Stomach (tissue), 19 donors: ENCODE measurements around the gene SLBP. TPM values are rescaled to one million over a fixed set of nuclear protein-coding genes. Genes with fewer than 3 reads are reported as not detected.

Source experiments
- DNase-seq, 2 donors: peaks; one replicate each; pipeline versions ENCODE4 v3.0.0 to v3.0.0-alpha.2; 2013 to 2019
- H3K27ac ChIP-seq, 5 donors: fragments of 200-600 bp in 4 of 5; sonication (generic) in 4 of 5; one replicate each; pipeline ENCODE4 v1.5.1; 2013 to 2019; ENCODE audit warnings: mild to moderate bottlenecking in 1 of 5, moderate library complexity in 1 of 5
- H3K27me3 ChIP-seq, 3 donors: fragments of 200-600 bp; sonication (generic); one replicate each; pipeline ENCODE4 v1.5.1; 2017 to 2019; ENCODE audit warnings: mixed run types in 1 of 3
- H3K36me3 ChIP-seq, 4 donors: fragments of 200-600 bp; sonication (generic); 1 replicate in 3 of 4; 2 replicates in 1 of 4; pipeline ENCODE4 v1.5.1; 2016 to 2019
- H3K4me1 ChIP-seq, 4 donors: fragments of 200-600 bp; sonication (generic); one replicate each; pipeline ENCODE4 v1.5.1; 2016 to 2019
- H3K4me3 ChIP-seq, 4 donors: fragments of 200-600 bp; sonication (generic) in 3 of 4; one replicate each; pipeline ENCODE4 v1.5.1; 2016 to 2019; ENCODE audit warnings: mild to moderate bottlenecking in 1 of 4
- H3K9me3 ChIP-seq, 4 donors: fragments of 200-600 bp; sonication (generic); one replicate each; pipeline ENCODE4 v1.5.1; 2016 to 2019
- CTCF ChIP-seq, 7 experiments: fragments of 450-650 bp in 4 of 7; fragments of 200-600 bp in 3 of 7; sonication (generic) in 3 of 7; IDR thresholded peaks; one replicate each; pipeline ENCODE4 v1.5.1; 2016 to 2019; ENCODE audit warnings: antibody characterized with exemption in 7 of 7, control low read depth in 2 of 7, mild to moderate bottlenecking in 1 of 7
- EP300 ChIP-seq: sonication (generic); formaldehyde crosslinking; IDR thresholded peaks from one replicate; pipeline ENCODE4 v1.6.1; 2017; ENCODE audit warnings: antibody characterized with exemption
- POLR2A ChIP-seq, 4 donors: fragments of 450-650 bp; IDR thresholded peaks; one replicate each; pipeline ENCODE4 v1.6.1; 2016; ENCODE audit warnings: antibody characterized with exemption in 4 of 4, control low read depth in 2 of 4, mild to moderate bottlenecking in 1 of 4, moderate library complexity in 1 of 4
- POLR2AphosphoS5 ChIP-seq, 3 donors: sonication (generic); formaldehyde crosslinking; IDR thresholded peaks; one replicate each; pipeline ENCODE4 v1.6.1; 2016; ENCODE audit warnings: antibody characterized with exemption in 3 of 3
- WGBS, 5 donors: extraction: QIAGEN DNeasy Blood & Tissue Kit in 3 of 5; methylation state at CpG; one replicate each; pipeline versions ENCODE4 v1.1.5 to v1.1.7; 2013 to 2018; 5-methylcytosine and 5-hydroxymethylcytosine counted together
- intact Hi-C: fragments of 100-400 bp; cut with DNase I; formaldehyde crosslinking; loops from one replicate; pipeline ENCODE4 v1.15.1; 2023; ENCODE audit warnings: low total_unique reads
- long read RNA-seq, 10 donors: transcript quantifications; one replicate each; lab custom pipeline, GENCODE V29; 2026
- polyA plus RNA-seq, 3 donors: library from polyadenylated mRNA; stranded (reverse); fragments of 200-250 nt; gene quantifications; one replicate each; pipeline ENCODE4 v1.2.3, GENCODE V29; 2013
- total RNA-seq, 5 donors: library from RNA; depleted of rRNA; stranded (reverse); fragments of >200 nt; gene quantifications; one replicate each; pipeline versions ENCODE4 v1.1.0 to v1.2.3, GENCODE V29; 2014 to 2016
- donor health status: healthy with polysubstance abuse.
- donor health status: Bipolar disorder and iron deficiency.
- donor health status: healthy.

The SLBP gene
- total RNA-seq: 100 to 1,000 TPM in 3 of 5 donors, 10 to 100 TPM in 2; 28.3 to 163 (median 100) TPM
- polyA plus RNA-seq: 10 to 100 TPM; 30.9 to 35.6 (median 32.5) TPM
- long read RNA-seq, donor 1, partial matches to known transcripts: 0 of 3 reads
- long read RNA-seq, donor 1, other reads (novel, unspliced or antisense): 0 of 3 reads
- long read RNA-seq, donor 2, transcript SLBP-206 (8 exons, 1,977 nt): major isoform, 9 of 10 reads
- long read RNA-seq, donor 2, partial matches to known transcripts: 0 of 10 reads
- long read RNA-seq, donor 2, other reads (novel, unspliced or antisense): 0 of 10 reads
- long read RNA-seq, donor 3, transcript SLBP-206 (8 exons, 1,977 nt): major isoform, 10 of 11 reads
- long read RNA-seq, donor 3, partial matches to known transcripts: 0 of 11 reads
- long read RNA-seq, donor 3, other reads (novel, unspliced or antisense): 0 of 11 reads
- long read RNA-seq, donor 4, partial matches to known transcripts: 0 of 1 reads
- long read RNA-seq, donor 4, other reads (novel, unspliced or antisense): 0 of 1 reads
- long read RNA-seq, donor 5, transcript SLBP-206 (8 exons, 1,977 nt): major isoform, 11 of 11 reads
- long read RNA-seq, donor 5, partial matches to known transcripts: 0 of 11 reads
- long read RNA-seq, donor 5, other reads (novel, unspliced or antisense): 0 of 11 reads
- long read RNA-seq, donor 6: 0 reads
- long read RNA-seq, donor 7, transcript SLBP-206 (8 exons, 1,977 nt): major isoform, 17 of 17 reads
- long read RNA-seq, donor 7, partial matches to known transcripts: 0 of 17 reads
- long read RNA-seq, donor 7, other reads (novel, unspliced or antisense): 0 of 17 reads
- long read RNA-seq, donor 8, transcript SLBP-206 (8 exons, 1,977 nt): major isoform, 18 of 19 reads
- long read RNA-seq, donor 8, partial matches to known transcripts: 0 of 19 reads
- long read RNA-seq, donor 8, other reads (novel, unspliced or antisense): 0 of 19 reads
- long read RNA-seq, donor 9, transcript SLBP-206 (8 exons, 1,977 nt): major isoform, 5 of 6 reads
- long read RNA-seq, donor 9, partial matches to known transcripts: 0 of 6 reads
- long read RNA-seq, donor 9, other reads (novel, unspliced or antisense): 0 of 6 reads
- long read RNA-seq, donor 10, transcript SLBP-206 (8 exons, 1,977 nt): major isoform, 5 of 5 reads
- long read RNA-seq, donor 10, partial matches to known transcripts: 0 of 5 reads
- long read RNA-seq, donor 10, other reads (novel, unspliced or antisense): 0 of 5 reads

GRCh38 chr4:1712216-1713002, at the start of gene SLBP:
TSS of gene SLBP (minus strand) at chr4:1712319. CDS start at chr4:1712188, 131 bp downstream.
- H3K36me3 ChIP-seq: peaks cover 0 to 21% (median 17%) of the 10 kb centered on the region in 4 donors
- peak; percentile 98 to 99 for DNase-seq
- no peaks in the 10 kb centered on the region for H3K27me3 ChIP-seq
- TF ChIP-seq CTCF (IDR thresholded peaks at IDR 0.05) (no peak), POLR2A (IDR thresholded peaks at IDR 0.05) (no peak), EP300 (no peak), POLR2AphosphoS5 (IDR thresholded peaks at IDR 0.05) (peak; percentile 59 to 92 (median 80))
- peaks cover 64 to 81% (median 73%) of the 10 kb centered on the region in 4 donors for H3K4me1 ChIP-seq
- peak within 1 kb of the TSS; percentile 96 to 100 (median 98) for H3K27ac ChIP-seq
- intact Hi-C loops: no loop called here
- H3K9me3 ChIP-seq: no peaks in the 10 kb centered on the region
- 0% methylated on average over 9 to 95 of the region's 98 CpGs for WGBS, 5 donors
- H3K4me3 ChIP-seq: peak within 1 kb of the TSS; percentile 78 to 93 (median 88)

GRCh38 chr4:1761130-1761689, 49.1 kb upstream of the SLBP start:
- Histone ChIP-seq H3K36me3 (no peaks in the 10 kb centered on the region), H3K4me3 (no peak overlapping the region), H3K27me3 (peaks cover 0 to 47% (median 5%) of the 10 kb centered on the region in 3 donors), H3K9me3 (no peaks in the 10 kb centered on the region), H3K27ac (no peak overlapping the region), H3K4me1 (peaks cover 11 to 26% (median 17%) of the 10 kb centered on the region in 4 donors)
- no peak for DNase-seq
- intact Hi-C loops: no loop called here
- TF ChIP-seq POLR2A (IDR thresholded peaks at IDR 0.05) (no peak), EP300 (no peak), POLR2AphosphoS5 (IDR thresholded peaks at IDR 0.05) (no peak), CTCF (IDR thresholded peaks at IDR 0.05) (no peak)
- WGBS, 5 donors: 42 to 66% (median 47%) methylated on average over 14 to 32 of the region's 32 CpGs

- Histone ChIP-seq H3K4me1 (peaks cover 11 to 20% (median 14%) of the 10 kb centered on the region in 4 donors), H3K9me3 (no peaks in the 10 kb centered on the region), H3K4me3 (no peak overlapping the region), H3K36me3 (no peaks in the 10 kb centered on the region), H3K27me3 (peaks cover 0 to 41% (median 5%) of the 10 kb centered on the region in 3 donors), H3K27ac (no peak overlapping the region)
- no peak for TF ChIP-seq CTCF (IDR thresholded peaks at IDR 0.05)
- no peak for TF ChIP-seq POLR2AphosphoS5 (IDR thresholded peaks at IDR 0.05)
- TF ChIP-seq POLR2A (IDR thresholded peaks at IDR 0.05): no peak
- TF ChIP-seq EP300: no peak
- intact Hi-C loops: no loop called here
- no peak for DNase-seq
- WGBS, 5 donors: 43 to 60% (median 50%) methylated on average over 13 to 25 of the region's 25 CpGs
Measured at GRCh38 chr4:1760521-1761071, 48.5 kb upstream of the SLBP start.
